ENCODE data around the gene LANCL3.
"Not testable (repeated sequence)": the region's sequence is repeated elsewhere in the genome, so short reads cannot be mapped to it uniquely, and the experiment has no call there.

LANCL3 gene

DNA sequence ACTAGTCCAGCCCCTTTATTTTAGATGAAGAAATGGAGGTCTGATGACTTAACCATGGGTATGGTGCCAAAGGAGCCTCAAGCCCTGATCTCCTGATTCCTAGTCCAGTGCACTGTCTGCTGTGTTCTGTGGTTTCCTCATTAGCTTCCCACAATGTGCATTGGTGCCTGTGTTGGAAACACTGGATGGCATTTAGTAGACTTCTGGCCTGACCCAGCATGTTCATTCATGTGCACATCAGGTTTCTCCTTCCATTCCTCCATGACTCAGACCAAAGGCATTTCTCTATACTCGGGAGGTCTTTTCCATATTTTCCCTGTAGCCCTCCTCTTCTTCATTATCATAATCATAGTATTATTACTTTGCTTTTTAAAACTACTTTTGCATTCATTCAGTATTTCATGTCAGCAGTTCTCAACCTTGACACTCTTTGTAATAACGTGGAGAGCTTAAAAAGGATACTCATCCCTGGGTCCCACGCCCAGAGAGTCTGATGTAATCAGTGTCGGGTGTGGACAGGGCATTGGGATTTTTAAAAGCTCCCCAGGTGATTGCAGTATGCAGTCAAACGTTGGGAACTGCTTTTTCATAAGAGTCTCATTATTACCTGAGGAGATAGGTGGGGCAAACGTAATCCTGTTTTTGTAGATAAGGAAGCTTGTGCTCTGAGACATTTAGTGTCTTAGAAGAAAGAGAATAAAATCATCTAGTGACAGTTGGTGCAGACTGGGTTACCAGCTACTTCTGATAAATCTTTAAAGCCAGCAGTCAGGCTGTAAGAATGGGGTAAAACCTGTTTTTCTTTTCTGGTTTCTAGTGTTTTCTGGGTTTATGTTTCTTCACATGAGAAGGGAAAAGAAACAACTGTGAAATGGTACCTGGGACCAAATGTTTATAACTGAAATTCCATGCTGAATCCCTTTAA, 73.2 kb downstream of the LANCL3 start:
- TF ChIP-seq, protein P1, sequence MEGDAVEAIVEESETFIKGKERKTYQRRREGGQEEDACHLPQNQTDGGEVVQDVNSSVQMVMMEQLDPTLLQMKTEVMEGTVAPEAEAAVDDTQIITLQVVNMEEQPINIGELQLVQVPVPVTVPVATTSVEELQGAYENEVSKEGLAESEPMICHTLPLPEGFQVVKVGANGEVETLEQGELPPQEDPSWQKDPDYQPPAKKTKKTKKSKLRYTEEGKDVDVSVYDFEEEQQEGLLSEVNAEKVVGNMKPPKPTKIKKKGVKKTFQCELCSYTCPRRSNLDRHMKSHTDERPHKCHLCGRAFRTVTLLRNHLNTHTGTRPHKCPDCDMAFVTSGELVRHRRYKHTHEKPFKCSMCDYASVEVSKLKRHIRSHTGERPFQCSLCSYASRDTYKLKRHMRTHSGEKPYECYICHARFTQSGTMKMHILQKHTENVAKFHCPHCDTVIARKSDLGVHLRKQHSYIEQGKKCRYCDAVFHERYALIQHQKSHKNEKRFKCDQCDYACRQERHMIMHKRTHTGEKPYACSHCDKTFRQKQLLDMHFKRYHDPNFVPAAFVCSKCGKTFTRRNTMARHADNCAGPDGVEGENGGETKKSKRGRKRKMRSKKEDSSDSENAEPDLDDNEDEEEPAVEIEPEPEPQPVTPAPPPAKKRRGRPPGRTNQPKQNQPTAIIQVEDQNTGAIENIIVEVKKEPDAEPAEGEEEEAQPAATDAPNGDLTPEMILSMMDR (IDR thresholded peaks at IDR 0.05; ENCODE audit: extremely low read depth, missing control alignments): no peak
- DNase-seq (ENCODE audit: low spot score): no peak

DNA sequence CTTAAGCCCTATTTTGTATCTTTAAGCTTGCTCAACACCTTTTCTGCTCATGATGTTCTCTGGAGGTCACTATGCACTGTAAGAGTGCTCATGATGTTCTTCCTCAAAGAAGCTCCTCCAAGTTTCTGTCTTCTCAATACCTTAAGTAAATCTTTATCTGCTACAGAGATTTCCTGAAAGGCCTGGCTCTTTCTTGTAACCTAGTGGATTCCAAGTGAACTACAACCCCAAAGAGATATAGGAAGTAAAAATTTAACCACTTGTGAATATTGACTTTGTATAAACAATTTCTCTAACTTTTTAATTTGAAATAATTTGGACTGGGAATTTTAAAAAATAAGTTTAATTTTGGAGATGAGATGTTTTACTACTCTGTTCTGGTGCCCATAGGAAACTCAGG, 74.8 kb downstream of the LANCL3 start:
- no peak for DNase-seq (ENCODE audit: low spot score)
- TF ChIP-seq, protein P1 (IDR thresholded peaks at IDR 0.05; ENCODE audit: extremely low read depth, missing control alignments): no peak

DNA sequence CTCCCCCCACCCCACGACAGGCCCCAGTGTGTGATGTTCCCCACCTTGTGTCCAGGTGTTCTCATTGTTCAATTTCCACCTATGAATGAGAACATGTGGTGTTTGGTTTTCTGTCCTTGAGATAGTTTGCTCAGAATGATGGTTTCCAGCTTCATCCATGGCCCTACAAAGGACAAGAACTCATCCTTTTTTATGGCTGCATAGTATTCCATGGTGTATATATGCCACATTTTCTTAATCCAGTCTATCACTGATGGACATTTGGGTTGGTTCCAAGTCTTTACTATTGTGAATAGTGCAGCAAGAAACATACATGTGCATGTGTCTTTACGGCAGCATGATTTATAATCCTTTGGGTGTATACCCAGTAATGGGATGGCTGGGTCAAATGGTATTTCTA, 79.4 kb downstream of the LANCL3 start:
- DNase-seq (ENCODE audit: low spot score): not testable (repeated sequence)

DNA sequence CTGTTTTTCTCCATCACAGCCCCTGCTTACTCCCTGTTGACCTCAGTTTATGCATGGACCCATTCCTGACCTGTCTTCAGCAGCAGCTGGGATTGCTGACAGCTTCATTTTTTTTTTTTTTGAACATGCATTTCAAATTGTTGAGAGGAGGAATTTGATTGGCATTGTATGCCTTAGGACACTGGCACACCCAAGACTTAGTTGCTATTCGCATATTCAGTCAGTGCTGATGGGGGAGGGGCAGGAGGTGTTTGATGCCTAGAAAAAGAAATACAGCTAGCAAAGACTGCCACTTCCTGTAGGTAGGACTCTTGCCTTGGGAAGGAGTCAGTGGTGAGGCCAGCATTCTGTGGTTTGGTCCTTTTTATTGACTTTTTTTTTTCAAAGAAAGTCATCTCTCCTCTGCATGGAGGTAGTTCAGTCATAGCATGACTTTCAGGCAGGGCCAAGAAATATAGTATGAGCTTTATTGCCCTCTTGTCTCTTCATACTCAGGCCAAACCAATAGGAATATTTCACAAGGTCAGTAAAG, 80.5 kb downstream of the LANCL3 start:
- DNase-seq (ENCODE audit: low spot score): no peak
- TF ChIP-seq, protein P1 (IDR thresholded peaks at IDR 0.05; ENCODE audit: extremely low read depth, missing control alignments): no peak

DNA sequence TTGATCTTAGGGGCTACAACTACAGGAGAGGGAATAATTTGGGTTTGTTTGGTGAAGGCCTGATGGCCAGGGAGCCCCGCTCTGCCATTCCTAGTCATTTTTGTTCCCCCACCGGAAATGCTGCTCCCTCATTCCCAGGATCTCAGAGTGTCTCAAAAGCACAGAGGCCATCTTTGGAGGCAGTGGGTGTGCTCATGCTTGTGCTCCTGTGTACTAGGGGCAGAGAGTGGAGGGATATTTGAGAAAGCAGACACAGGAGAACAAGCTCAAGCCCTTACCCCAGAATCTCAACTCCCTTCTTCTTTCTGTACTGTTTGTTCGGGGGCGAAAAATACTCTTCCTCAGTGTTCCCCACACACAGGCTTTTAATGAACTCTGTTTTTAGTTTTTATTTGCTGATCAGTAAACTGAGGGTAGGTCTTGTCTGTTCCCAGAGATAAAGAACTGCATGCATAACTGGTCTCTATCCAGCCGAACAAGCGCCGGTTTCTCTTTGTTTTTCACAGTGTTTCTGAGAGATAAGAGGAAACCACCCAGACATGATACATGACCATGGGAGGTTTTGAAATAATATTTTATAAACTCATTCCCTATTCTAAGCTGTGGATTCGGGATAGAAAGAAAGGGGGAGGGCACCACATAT, 81.2 kb downstream of the LANCL3 start:
- no peak for DNase-seq (ENCODE audit: low spot score)
- TF ChIP-seq, protein P1 (IDR thresholded peaks at IDR 0.05; ENCODE audit: extremely low read depth, missing control alignments): no peak

DNA sequence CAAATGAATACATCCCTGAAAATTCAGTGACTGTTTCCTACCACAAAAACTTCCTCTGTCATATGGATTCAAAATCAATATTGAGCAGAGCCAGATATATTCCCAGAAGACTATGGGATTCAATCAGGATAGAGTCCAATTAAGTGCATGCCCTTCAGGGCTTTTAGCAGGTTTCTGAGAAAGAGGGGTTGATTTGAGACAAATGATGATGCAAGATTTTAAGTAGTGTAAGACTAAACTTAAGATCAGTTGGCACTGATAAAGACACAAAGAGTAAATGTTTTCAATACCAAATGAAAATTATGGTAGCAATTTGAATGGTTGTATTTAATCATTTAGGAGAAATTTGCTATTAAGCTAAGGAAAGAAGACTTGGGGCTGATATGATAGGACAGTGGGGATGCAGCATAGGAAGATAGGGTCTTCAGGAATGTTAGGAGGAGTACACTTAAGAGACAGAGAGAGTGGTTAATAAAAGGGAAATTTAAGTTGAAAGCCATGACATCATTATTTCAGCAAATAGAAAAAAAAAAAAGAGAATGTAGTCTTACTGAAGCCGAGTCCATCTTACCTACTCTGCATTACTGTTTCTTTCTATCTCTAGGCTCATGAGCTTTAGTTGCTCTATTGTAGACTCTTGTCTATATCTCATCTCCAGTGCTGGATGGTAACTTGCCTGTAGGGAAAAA, 82.1 kb downstream of the LANCL3 start:
- DNase-seq (ENCODE audit: low spot score): no peak
- TF ChIP-seq, protein P1 (IDR thresholded peaks at IDR 0.05; ENCODE audit: extremely low read depth, missing control alignments): no peak

DNA sequence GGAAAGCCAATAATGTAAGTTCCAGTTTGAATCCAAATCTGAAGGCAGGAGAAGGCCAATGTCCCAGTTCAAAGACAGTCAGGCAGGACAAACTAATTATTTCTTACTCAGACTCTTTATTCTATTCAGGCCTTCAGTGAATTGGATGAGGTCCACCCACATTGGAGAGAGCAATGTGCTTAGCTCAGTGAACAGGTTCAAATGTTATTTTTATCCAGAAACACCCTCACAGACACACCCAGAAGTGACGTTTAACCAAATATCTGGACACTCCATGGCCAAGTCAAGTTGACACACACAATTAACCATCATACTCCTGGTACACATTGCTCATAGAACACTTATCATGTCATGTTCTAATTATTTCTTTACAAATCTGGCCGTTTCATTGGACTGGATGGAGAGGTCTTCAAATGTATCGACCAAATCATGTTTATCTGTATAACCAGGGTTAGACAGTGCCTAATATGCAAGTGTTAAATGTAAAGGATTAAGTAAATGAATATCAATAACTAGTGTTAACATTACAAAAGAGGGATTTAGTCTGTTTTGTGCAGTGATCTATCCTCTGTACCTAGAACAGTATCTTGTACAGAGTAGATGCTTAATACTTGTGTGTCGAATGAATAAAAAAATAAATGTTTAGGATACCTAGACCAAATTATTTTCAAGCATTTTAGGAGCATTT, 87.0 kb downstream of the LANCL3 start:
- DNase-seq (ENCODE audit: low spot score): no peak
- TF ChIP-seq, protein P1 (IDR thresholded peaks at IDR 0.05; ENCODE audit: extremely low read depth, missing control alignments): no peak
